Measurements from ENCODE around the gene ACYP1. TPM values are rescaled to one million over a fixed set of nuclear protein-coding genes. Genes with fewer than 3 reads are reported as not detected.

ACYP1 gene
- total and polyA plus RNA-seq, 7 donors = 7.1 to 25.9 (median 12.1) TPM

DNA sequence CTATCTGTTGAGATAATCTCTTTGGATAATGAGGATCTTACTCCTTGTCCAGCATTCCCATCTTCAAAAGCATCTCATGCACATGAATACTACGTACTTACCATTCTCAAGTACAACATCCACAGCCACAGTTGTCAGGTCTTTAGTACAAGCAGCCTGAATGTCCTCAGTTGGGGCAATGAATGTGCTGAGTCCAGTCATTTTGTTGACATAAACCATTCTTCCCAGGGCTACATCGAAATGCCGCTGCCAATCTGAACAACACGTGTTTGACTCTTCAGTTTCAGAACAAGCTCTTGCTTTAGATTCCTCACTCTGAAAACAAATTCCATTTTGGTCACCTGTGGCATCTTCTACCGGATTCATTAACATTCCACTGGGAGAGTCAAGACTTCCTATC lies 17.5 kb downstream of the ACYP1 start:
- WGBS, 3 donors = 75 to 92% (median 77%) methylated on average over 5 of the region's 5 CpGs
- ATAC-seq (no peak), DNase-seq (no peak)
- no peaks in the 10 kb centered on the region for H3K27me3 ChIP-seq (ENCODE audit: insufficient read depth in 3 of 3, low read length in 2 of 3)
- TF ChIP-seq, protein P1, sequence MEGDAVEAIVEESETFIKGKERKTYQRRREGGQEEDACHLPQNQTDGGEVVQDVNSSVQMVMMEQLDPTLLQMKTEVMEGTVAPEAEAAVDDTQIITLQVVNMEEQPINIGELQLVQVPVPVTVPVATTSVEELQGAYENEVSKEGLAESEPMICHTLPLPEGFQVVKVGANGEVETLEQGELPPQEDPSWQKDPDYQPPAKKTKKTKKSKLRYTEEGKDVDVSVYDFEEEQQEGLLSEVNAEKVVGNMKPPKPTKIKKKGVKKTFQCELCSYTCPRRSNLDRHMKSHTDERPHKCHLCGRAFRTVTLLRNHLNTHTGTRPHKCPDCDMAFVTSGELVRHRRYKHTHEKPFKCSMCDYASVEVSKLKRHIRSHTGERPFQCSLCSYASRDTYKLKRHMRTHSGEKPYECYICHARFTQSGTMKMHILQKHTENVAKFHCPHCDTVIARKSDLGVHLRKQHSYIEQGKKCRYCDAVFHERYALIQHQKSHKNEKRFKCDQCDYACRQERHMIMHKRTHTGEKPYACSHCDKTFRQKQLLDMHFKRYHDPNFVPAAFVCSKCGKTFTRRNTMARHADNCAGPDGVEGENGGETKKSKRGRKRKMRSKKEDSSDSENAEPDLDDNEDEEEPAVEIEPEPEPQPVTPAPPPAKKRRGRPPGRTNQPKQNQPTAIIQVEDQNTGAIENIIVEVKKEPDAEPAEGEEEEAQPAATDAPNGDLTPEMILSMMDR (IDR thresholded peaks at IDR 0.05) = no peak
- no peak overlapping the region for H3K4me3 ChIP-seq
- intact Hi-C loops (cut with DNase I) = loop anchor here in 1 of 2 donors (5.0 kb wide), 1 partner anchor 39 kb away; no protein-coding TSS in a partner anchor
- H3K27ac ChIP-seq = no peak overlapping the region
- H3K9me3 ChIP-seq = no peaks in the 10 kb centered on the region
- peaks cover 40% of the 10 kb centered on the region for H3K4me1 ChIP-seq
- peaks cover 6 to 22% of the 10 kb centered on the region in 2 donors for H3K36me3 ChIP-seq (ENCODE audit: insufficient read depth in 1 of 2, low read depth in 1 of 2)

DNA sequence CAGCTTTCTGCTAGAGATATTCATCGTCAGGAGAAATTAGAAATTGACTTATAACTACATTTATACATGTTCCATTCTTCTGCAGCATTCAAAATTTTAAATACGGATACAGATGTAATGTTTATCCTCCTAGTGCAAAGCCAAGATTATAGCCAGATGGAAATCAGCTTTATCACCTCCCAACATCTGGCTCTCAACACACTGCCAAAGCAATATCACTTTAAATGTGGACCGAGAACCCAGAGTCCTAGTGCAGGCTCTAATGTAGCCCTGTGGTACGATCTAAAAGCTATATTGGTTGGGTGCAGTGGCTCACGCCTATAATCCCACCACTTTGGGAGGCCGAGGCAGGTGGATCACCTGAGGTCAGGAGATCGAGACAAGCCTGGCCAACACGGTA lies 19.1 kb downstream of the ACYP1 start:
- TF ChIP-seq, protein P1 (IDR thresholded peaks at IDR 0.05) = no peak
- Histone ChIP-seq H3K4me1 (peaks cover 29% of the 10 kb centered on the region), H3K27ac (no peak overlapping the region), H3K4me3 (no peak overlapping the region), H3K27me3 (ENCODE audit: insufficient read depth in 3 of 3, low read length in 2 of 3) (no peaks in the 10 kb centered on the region), H3K36me3 (ENCODE audit: insufficient read depth in 1 of 2, low read depth in 1 of 2) (peaks cover 6 to 35% of the 10 kb centered on the region in 2 donors), H3K9me3 (no peaks in the 10 kb centered on the region)
- ATAC-seq (no peak), DNase-seq (no peak)
- intact Hi-C loops (cut with DNase I) = loop anchor here in 1 of 2 donors (5.0 kb wide), 1 partner anchor 37 kb away; no protein-coding TSS in a partner anchor
- WGBS, 3 donors = 61 to 79% (median 62%) methylated on average over 8 of the region's 8 CpGs

DNA sequence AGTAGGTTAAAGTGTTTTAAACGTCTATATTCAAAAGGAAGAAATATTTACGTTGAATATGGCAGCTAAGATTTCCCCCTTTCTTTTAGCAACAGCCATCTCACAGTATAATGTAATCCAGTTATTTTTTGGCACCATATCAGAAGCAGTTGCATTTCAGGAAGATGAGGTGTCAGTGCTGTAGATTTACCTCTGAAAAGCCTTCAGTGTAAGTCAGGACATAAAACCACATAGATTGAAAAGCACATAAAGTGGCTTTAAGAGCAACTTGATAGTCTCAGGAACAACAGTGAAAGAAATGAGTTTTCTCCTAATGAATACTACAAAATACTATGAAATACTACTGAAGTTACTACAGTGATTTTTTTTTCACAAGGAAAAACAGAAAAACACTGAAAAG lies 19.5 kb downstream of the ACYP1 start:
- H3K4me1 ChIP-seq = peaks cover 24% of the 10 kb centered on the region
- no peak for DNase-seq
- peaks cover 6 to 37% of the 10 kb centered on the region in 2 donors for H3K36me3 ChIP-seq (ENCODE audit: insufficient read depth in 1 of 2, low read depth in 1 of 2)
- H3K27me3 ChIP-seq (ENCODE audit: insufficient read depth in 3 of 3, low read length in 2 of 3) = no peaks in the 10 kb centered on the region
- H3K4me3 ChIP-seq = no peak overlapping the region
- ATAC-seq = peak in 2 of 4 donors; percentile 68 to 76
- H3K27ac ChIP-seq = no peak overlapping the region
- 12 to 22% (median 19%) methylated on average over 2 of the region's 2 CpGs for WGBS, 3 donors
- intact Hi-C loops (cut with DNase I) = no loop called here
- H3K9me3 ChIP-seq = no peaks in the 10 kb centered on the region
- TF ChIP-seq, protein P1 (IDR thresholded peaks at IDR 0.05) = no peak

DNA sequence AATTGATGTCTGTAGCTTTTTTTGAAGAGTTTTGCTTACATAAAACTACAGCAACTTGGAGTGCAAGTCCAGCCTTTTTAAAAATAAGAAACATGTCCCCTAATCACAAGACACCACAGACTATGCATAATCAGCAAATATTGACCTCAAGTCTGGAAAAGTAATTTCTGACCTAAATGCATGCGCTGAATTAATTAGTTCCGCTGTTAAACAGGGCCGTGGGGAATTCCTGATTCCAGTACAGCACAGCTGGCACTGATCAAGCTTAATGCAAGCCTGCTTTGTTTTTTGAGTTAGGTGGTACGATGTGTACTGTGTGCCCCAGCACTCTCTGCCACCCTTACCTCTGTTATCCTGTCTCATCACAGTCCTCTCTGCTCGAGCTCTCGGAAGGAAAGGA lies 21.8 kb downstream of the ACYP1 start:
- Histone ChIP-seq H3K4me3 (no peak overlapping the region), H3K27ac (no peak overlapping the region), H3K4me1 (peaks cover 14% of the 10 kb centered on the region), H3K27me3 (ENCODE audit: insufficient read depth in 3 of 3, low read length in 2 of 3) (no peaks in the 10 kb centered on the region), H3K9me3 (no peaks in the 10 kb centered on the region), H3K36me3 (ENCODE audit: insufficient read depth in 1 of 2, low read depth in 1 of 2) (peaks cover 10 to 50% of the 10 kb centered on the region in 2 donors)
- WGBS, 3 donors = 41 to 43% (median 42%) methylated on average over 6 of the region's 6 CpGs
- DNase-seq (no peak), ATAC-seq (no peak)
- intact Hi-C loops (cut with DNase I) = no loop called here
- TF ChIP-seq, protein P1 (IDR thresholded peaks at IDR 0.05) = no peak

DNA sequence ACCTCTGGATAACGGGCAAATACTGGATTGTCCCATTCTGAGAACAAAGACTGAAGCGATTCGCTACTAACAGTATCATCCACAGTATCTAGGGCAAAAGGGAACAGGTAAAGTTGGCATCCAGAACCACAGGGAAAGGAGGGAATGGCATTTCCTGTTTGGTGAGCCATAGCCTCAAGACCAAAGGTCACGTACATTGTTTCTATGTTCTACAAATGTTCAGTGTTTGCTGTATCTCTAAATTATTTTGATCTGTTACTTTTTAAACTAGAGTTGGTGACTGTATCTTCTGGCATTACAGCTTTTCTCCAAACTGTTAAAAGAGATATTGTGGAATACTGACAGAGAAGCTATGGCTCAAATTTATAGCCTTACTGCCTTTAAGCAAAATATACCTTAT lies 22.2 kb downstream of the ACYP1 start:
- TF ChIP-seq, protein P1 (IDR thresholded peaks at IDR 0.05) = no peak
- Histone ChIP-seq H3K4me1 (peaks cover 14% of the 10 kb centered on the region), H3K4me3 (no peak overlapping the region), H3K36me3 (ENCODE audit: insufficient read depth in 1 of 2, low read depth in 1 of 2) (peaks cover 10 to 54% of the 10 kb centered on the region in 2 donors), H3K27me3 (ENCODE audit: insufficient read depth in 3 of 3, low read length in 2 of 3) (no peaks in the 10 kb centered on the region), H3K27ac (no peak overlapping the region), H3K9me3 (no peaks in the 10 kb centered on the region)
- intact Hi-C loops (cut with DNase I) = no loop called here
- 93 to 96% (median 93%) methylated on average over 4 of the region's 4 CpGs for WGBS, 3 donors
- DNase-seq = no peak
- ATAC-seq = no peak
